HepG2 (cell line): ENCODE measurements around the gene ZNF467. TPM values are rescaled to one million over a fixed set of nuclear protein-coding genes. Genes with fewer than 3 reads are reported as not detected.
A peak's percentile ranks its signal among the peaks of the same experiment; 100 is the strongest.

Experiments used
- ATAC-seq: fragments of 200-7000 bp; cut with Tn5 transposase; 3 replicates; pipeline ENCODE4 v1.9.1; 2020; ENCODE audit warnings: mild to moderate bottlenecking, moderate library complexity
- BruUV-seq: library from RNA; stranded (reverse); fragments of 400-500 nt; replicated peaks from 2 replicates; lab custom pipeline; 2021; lab: Mats Ljungman, UMichigan
- CTCF ChIA-PET: fragments of 300-600 bp; formaldehyde crosslinking; extraction: SDS; loops from one replicate; lab custom pipeline; 2021; ENCODE audit warnings: low total read pairs, inconsistent platforms, low intra/inter-chr PET ratio; lab: Yijun Ruan, JAX
- POLR2A ChIA-PET: fragments of 350-600 bp; sonication (Branson Sonifier 250); formaldehyde crosslinking; loops from one replicate; lab custom pipeline; 2020; ENCODE audit warnings: antibody characterized with exemption, inconsistent platforms; lab: Yijun Ruan, JAX
- DNase-seq: peaks from one replicate; pipeline ENCODE4 v3.0.0-alpha.2; 2015; ENCODE audit warnings: low spot score
- FAIRE-seq: peaks from 3 replicates; lab custom pipeline; 2011; peaks lifted over from hg19 to GRCh38; lab: Jason Lieb, UNC
- H2AFZ ChIP-seq: one replicate; pipeline ENCODE4 v1.6.1; 2011; ENCODE audit warnings: low read length, inconsistent platforms
- H3K27ac ChIP-seq: fragments of 300-600 bp; 3 replicates; pipeline ENCODE4 v1.8.0; 2011; ENCODE audit warnings: mixed run types, mild to moderate bottlenecking, mixed read lengths, low read length, inconsistent platforms; ENCODE audit not compliant: insufficient read depth; ENCODE audit errors: extremely low read length
- H3K27me3 ChIP-seq, 2 experiments: fragments of 200-600 bp in 1 of 2; 2 replicates in 1 of 2; 3 replicates in 1 of 2; pipeline versions ENCODE4 v1.6.0 to v1.8.0; 2011; ENCODE audit warnings: low read length in 2 of 2, mild to moderate bottlenecking in 2 of 2, moderate library complexity in 2 of 2, inconsistent platforms in 1 of 2; ENCODE audit not compliant: insufficient read depth in 2 of 2, control insufficient read depth in 1 of 2
- H3K36me3 ChIP-seq, 2 experiments: fragments of 200-600 bp in 1 of 2; replicated peaks in 1 of 2; 2 replicates in 1 of 2; 3 replicates in 1 of 2; pipeline versions ENCODE4 v1.5.1 to v1.8.0; 2011; ENCODE audit warnings: low read length in 2 of 2, inconsistent platforms in 1 of 2; ENCODE audit not compliant: insufficient read depth in 2 of 2, control insufficient read depth in 1 of 2
- H3K4me1 ChIP-seq: 2 replicates; pipeline ENCODE4 v1.5.1; 2012; ENCODE audit warnings: low read length, inconsistent platforms; ENCODE audit not compliant: insufficient read depth
- H3K4me2 ChIP-seq: 2 replicates; pipeline ENCODE4 v1.6.0; 2011; ENCODE audit warnings: low read depth, low read length, inconsistent platforms
- H3K4me3 ChIP-seq, 3 experiments: fragments of 200-600 bp in 1 of 3; sonication (generic), shearing (Covaris generic) in 1 of 3; replicated peaks in 1 of 3; 2 replicates each; pipeline ENCODE4 v1.5.1; 2011 to 2016; ENCODE audit warnings: low read length in 3 of 3, inconsistent platforms in 2 of 3, low read depth in 2 of 3, mild to moderate bottlenecking in 2 of 3, control low read depth in 1 of 3, mixed read lengths in 1 of 3; ENCODE audit not compliant: insufficient read depth in 1 of 3
- H3K79me2 ChIP-seq: one replicate; pipeline ENCODE4 v1.6.1; 2011; ENCODE audit warnings: low read length, inconsistent platforms; ENCODE audit not compliant: insufficient read depth
- H3K9ac ChIP-seq: 2 replicates; pipeline ENCODE4 v1.6.0; 2011; ENCODE audit warnings: mild to moderate bottlenecking, low read depth, low read length, inconsistent platforms; ENCODE audit not compliant: insufficient read depth
- H3K9me3 ChIP-seq: 2 replicates; pipeline ENCODE4 v1.5.1; 2012; ENCODE audit warnings: mild to moderate bottlenecking, low read length
- H4K20me1 ChIP-seq: 2 replicates; pipeline ENCODE4 v1.6.0; 2011; ENCODE audit warnings: inconsistent platforms, mild to moderate bottlenecking, low read length, moderate library complexity; ENCODE audit not compliant: insufficient read depth
- CREBL2 ChIP-seq: sonication (generic); formaldehyde crosslinking; IDR thresholded peaks from 2 replicates; pipeline ENCODE4 v1.8.1; 2023; ENCODE audit warnings: missing genetic modification reagents, mild to moderate bottlenecking, borderline replicate concordance
- DMAP1 ChIP-seq: IDR thresholded peaks from 2 replicates; pipeline ENCODE4 v1.6.1; 2016
- EP300 ChIP-seq, 3 experiments: sonication (generic) in 1 of 3; formaldehyde crosslinking in 1 of 3; IDR thresholded peaks; 2 replicates each; pipeline versions ENCODE4 v1.5.1 to v1.6.1; 2011 to 2020; ENCODE audit warnings: low read depth in 2 of 3, low read length in 2 of 3, borderline replicate concordance in 1 of 3, improper control_type of control experiment in 1 of 3, mild to moderate bottlenecking in 1 of 3, missing genetic modification reagents in 1 of 3, moderate library complexity in 1 of 3
- GTF3A ChIP-seq: sonication (generic); formaldehyde crosslinking; conservative IDR thresholded peaks from 2 replicates; pipeline ENCODE4 v1.4.0; 2020; ENCODE audit warnings: mild to moderate bottlenecking, missing genetic modification reagents
- MIER2 ChIP-seq: IDR thresholded peaks from 2 replicates; pipeline ENCODE4 v1.6.1; 2016; ENCODE audit warnings: missing biosample characterization, missing genetic modification reagents
- POLR2AphosphoS2 ChIP-seq: IDR thresholded peaks from 2 replicates; pipeline ENCODE4 v1.6.1; 2011; ENCODE audit warnings: low read depth, low read length, improper control_type of control experiment
- SIN3A ChIP-seq: IDR thresholded peaks from 2 replicates; pipeline ENCODE4 v1.6.1; 2011; ENCODE audit warnings: low read depth, mild to moderate bottlenecking, control low read depth, low read length, borderline replicate concordance
- ZNF441 ChIP-seq: sonication (generic); formaldehyde crosslinking; IDR thresholded peaks from 2 replicates; pipeline ENCODE4 v1.7.0; 2021; ENCODE audit warnings: missing genetic modification reagents, borderline replicate concordance
- ZNF749 ChIP-seq: sonication (generic); formaldehyde crosslinking; IDR thresholded peaks from 2 replicates; pipeline ENCODE4 v1.8.0; 2022; ENCODE audit warnings: mild to moderate bottlenecking, missing genetic modification reagents, moderate library complexity, borderline replicate concordance
- WGBS: methylation state at CpG from one replicate; pipeline ENCODE4 v1.1.6; 2017; ENCODE audit warnings: low lambda C conversion rate; 5-methylcytosine and 5-hydroxymethylcytosine counted together
- in situ Hi-C: cut with HindIII; loops from 2 replicates; pipeline ENCODE4 v1.10.0; 2017; ENCODE audit warnings: low pct_unique_long_range_greater_than_20kb; ENCODE audit not compliant: extremely low pct_ligation_motif_present
- intact Hi-C: fragments of 100-400 bp; cut with micrococcal nuclease; formaldehyde crosslinking; loops from one replicate; pipeline ENCODE4 v1.10.0; 2022; ENCODE audit not compliant: unreplicated experiment
- polyA plus RNA-seq, 8 experiments: library from polyadenylated mRNA; depleted of rRNA in 3 of 8; stranded (reverse) in 7 of 8; unstranded in 1 of 8; fragments of >200 nt; fragmentation: Illumina TruSeq in 4 of 8; extraction: Trizol in 4 of 8; gene quantifications; 2 replicates each; pipeline versions ENCODE4 v1.2.1 to v1.2.3, GENCODE V29; 2011 to 2016; ENCODE audit warnings: low read depth in 4 of 8, missing spikeins in 1 of 8, mixed read lengths in 1 of 8; ENCODE audit not compliant: insufficient read depth in 1 of 8
- total RNA-seq, 5 experiments: library from RNA; depleted of rRNA; stranded (reverse); fragments of >200 nt; fragmentation: Illumina TruSeq; extraction: Trizol; gene quantifications; 2 replicates each; pipeline ENCODE4 v1.2.3, GENCODE V29; 2016; ENCODE audit warnings: low read depth in 1 of 5
- TF ChIP-seq, protein P1 (sequence below): IDR thresholded peaks from 2 replicates; pipeline ENCODE4 v1.6.1; 2012; ENCODE audit warnings: inconsistent platforms

Gene ZNF467
- total and polyA plus RNA-seq, 2 of the 13 experiments (the other 11 are each of a cell fraction or from before 2014, with no cell fraction given), result 0.03 TPM; not detected in 1

- TF ChIP-seq, protein P1, sequence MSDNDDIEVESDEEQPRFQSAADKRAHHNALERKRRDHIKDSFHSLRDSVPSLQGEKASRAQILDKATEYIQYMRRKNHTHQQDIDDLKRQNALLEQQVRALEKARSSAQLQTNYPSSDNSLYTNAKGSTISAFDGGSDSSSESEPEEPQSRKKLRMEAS, result peak; percentile 80
- TF ChIP-seq DMAP1 (CRISPR knock-in tag), result 0 out of 2 replicates have a peak, but pooled peaks have one; percentile 14
Measured at GRCh38 chr7:149821191-149822148, 48.1 kb upstream of the ZNF467 start (continued).

DNA sequence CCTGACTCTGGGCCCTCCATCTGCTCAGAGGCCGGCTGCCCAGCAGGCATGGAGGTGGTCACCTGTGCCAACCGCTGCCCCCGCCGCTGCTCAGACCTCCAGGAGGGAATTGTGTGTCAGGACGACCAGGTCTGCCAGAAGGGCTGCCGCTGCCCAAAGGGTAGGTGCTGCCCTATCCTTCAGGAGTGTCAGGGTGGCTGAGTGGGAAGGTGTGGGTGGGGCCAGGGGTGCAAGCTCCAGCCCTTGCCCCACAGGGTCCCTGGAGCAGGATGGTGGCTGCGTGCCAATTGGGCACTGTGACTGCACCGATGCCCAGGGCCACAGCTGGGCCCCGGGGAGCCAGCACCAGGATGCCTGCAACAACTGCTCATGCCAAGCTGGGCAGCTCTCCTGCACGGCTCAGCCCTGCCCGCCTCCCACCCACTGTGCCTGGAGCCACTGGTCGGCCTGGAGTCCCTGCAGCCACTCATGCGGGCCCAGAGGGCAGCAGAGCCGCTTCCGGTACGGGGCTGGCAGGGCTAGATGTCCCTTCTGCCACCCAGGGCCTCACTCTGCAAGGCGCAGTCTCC is 47.3 kb upstream of the ZNF467 start:
- BruUV-seq, result no TSS peak
- FAIRE-seq (no peak), DNase-seq (no peak), ATAC-seq (no peak)
- CTCF ChIA-PET, result no interaction called here
- H3K36me3 ChIP-seq, result no peaks in the 10 kb centered on the region
- POLR2A ChIA-PET, result no interaction called here
- H3K4me3 ChIP-seq, result no peak overlapping the region
- 71% methylated on average over 8 of the region's 17 CpGs for WGBS
- H3K9me3 ChIP-seq, result no peaks in the 10 kb centered on the region
- H4K20me1 ChIP-seq, result no peaks in the 10 kb centered on the region
- TF ChIP-seq CREBL2 (CRISPR knock-in tag), result no peak
- no peak for TF ChIP-seq ZNF441
- no peak for TF ChIP-seq GTF3A (CRISPR knock-in tag)
- no peak for TF ChIP-seq ZNF749 (CRISPR knock-in tag)
- no peak for TF ChIP-seq SIN3A
- TF ChIP-seq POLR2AphosphoS2, result no peak
- TF ChIP-seq MIER2 (CRISPR knock-in tag), result no peak
- TF ChIP-seq EP300 (IDR thresholded peaks at IDR 0.05; ENCODE audit: low read depth in 2 of 2, low read length in 2 of 2), result no peak
- TF ChIP-seq EP300 (CRISPR knock-in tag; IDR thresholded peaks at IDR 0.05; ENCODE audit: borderline replicate concordance), result no peak
- peak overlapping the region; percentile 76; the same call in 1 of the 2 replicates for H3K4me2 ChIP-seq
- peaks cover 3% of the 10 kb centered on the region in 2 experiments; a peak in 2 of 5 replicates for H3K27me3 ChIP-seq
- H3K79me2 ChIP-seq, result no peaks in the 10 kb centered on the region
- in situ Hi-C loops, result no loop called here
- H3K27ac ChIP-seq, result no peak overlapping the region
- no peak overlapping the region for H2AFZ ChIP-seq
- H3K4me1 ChIP-seq, result peaks cover 18% of the 10 kb centered on the region
- intact Hi-C loops, result no loop called here
- H3K9ac ChIP-seq, result no peak overlapping the region
